Cerebellar nuclear complex (tissue), 1 donor: Measurements from ENCODE around the gene GALNT16.

Source experiments
- DNase-seq, 2 experiments: peaks; one replicate each; lab custom pipeline; 2025; lab: John Stamatoyannopoulos, UW

GALNT16 gene

DNA sequence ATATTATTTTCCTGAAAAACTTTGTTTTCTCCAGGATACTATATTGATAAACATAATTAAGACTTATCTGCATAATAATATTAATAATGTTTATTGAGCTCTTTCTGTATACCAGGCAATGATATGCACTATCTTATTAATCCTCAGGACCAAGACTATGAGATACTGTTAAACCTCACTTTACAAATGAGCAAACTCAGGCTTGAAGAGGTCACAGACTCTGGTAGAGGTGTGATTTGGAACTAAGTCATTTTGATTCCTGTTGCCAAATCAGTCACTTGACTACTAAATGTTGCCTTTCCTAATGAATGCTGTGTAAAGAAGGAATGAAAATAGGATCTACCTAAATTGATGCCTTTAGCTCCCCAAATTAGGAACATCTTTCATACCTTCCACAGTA, 145.8 kb downstream of the GALNT16 start:
- no peak for DNase-seq
